GM08714 (cell line): ENCODE data around the gene RNASE4.
"Not testable (repeated sequence)": the region's sequence is repeated elsewhere in the genome, so short reads cannot be mapped to it uniquely, and the experiment has no call there.

Experiments used
- H3K4me3 ChIP-seq: fragments of 200-500 bp; sonication (Bioruptor generic); 2 replicates; pipeline ENCODE4 v1.5.1; 2014; ENCODE audit warnings: mild to moderate bottlenecking, low read length, inconsistent platforms
- ZNF274 ChIP-seq: IDR thresholded peaks from 2 replicates; pipeline ENCODE4 v1.6.1; 2012; ENCODE audit warnings: mild to moderate bottlenecking, low read depth, low read length

RNASE4 gene

DNA sequence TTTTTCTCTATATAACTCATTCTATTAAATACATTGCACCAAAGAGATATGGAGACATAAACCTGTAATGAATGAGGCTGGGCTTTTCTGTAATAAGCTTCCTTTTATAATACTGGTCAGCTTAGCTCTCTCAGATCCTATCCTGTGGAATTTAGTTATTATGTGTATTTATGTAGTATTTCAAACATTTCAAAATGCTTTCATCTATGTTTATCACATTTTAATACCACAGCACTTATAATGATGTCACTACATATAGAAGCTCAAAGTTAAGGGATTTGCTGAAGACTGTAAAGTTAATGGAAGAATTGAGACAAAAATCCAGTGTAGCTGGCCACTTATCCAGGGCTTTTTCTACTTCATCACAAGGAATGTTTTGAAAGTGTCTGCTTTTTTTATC is 15.6 kb downstream of the RNASE4 start:
- no peak for TF ChIP-seq ZNF274
- no peak overlapping the region for H3K4me3 ChIP-seq

DNA sequence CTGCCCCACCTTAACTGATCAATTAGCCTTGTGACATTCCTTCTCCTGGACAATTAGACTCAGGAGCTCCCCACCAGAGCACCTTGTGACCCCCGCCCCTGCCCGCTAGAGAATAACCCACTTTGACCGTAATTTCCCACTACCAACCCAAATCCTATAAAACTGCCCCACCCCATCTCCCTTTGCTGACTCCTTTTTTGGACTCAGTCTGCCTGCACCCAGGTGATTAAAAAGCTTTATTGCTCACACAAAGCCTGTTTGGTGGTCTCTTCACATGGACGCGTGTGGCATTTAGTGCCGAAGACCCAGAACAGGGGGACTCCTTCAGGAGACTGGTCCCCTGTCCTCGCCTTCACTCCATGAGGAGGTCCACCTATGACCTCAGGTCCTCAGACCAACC is 16.6 kb downstream of the RNASE4 start:
- H3K4me3 ChIP-seq: not testable (repeated sequence)

DNA sequence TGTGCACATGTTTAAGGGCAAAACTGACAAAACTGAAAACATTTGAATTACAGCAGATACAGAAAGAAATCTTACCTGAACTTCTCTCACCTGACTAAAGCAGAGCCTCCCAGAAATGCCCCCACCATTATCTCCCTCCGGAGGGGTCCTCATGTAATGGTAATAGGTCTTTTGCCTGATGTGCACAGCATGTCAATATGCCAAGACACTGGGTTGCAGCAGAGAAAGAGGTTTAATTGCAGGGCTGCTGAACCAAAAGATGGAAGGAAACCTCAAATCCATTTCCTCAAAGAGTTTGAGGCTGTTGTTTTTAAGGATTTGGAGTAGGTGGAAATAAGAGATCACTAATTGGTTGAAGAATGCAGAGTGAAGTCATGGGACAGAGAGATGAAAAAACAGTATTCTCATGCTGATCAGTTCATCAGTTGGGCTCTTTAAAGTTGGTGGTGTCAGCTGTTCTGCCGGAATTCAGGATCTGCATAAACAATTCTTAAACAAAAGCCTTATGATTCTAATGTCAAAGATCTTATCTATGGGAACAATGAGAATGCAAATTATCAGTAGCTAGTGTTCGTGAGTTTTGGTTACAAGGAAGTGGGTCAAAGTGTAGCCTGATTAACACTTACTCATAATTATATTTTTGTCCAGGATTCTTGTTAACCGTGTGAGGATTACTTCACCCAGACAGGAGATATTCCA is 22.4 kb downstream of the RNASE4 start:
- no peak for TF ChIP-seq ZNF274
- H3K4me3 ChIP-seq: no peak overlapping the region

DNA sequence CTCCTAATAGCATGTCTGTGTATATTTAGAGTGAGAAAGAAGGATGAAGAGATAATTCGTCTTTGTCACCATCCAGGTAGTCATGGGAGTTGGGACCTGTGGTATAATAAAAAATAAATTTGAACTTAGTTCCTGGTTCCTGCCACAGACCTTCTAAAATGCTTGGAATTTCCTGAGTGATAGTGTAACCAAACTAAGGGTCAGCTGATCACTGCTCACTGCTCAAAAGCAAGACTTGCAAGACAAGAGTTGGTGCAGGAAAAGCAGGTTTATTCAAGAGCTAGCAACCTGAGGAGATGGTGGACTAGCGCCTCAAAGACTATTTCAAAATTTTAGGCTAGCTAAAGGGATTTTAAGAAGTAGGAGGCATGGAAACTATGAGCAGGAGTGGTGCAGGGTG is 23.3 kb downstream of the RNASE4 start:
- TF ChIP-seq ZNF274: no peak
- H3K4me3 ChIP-seq: no peak overlapping the region

DNA sequence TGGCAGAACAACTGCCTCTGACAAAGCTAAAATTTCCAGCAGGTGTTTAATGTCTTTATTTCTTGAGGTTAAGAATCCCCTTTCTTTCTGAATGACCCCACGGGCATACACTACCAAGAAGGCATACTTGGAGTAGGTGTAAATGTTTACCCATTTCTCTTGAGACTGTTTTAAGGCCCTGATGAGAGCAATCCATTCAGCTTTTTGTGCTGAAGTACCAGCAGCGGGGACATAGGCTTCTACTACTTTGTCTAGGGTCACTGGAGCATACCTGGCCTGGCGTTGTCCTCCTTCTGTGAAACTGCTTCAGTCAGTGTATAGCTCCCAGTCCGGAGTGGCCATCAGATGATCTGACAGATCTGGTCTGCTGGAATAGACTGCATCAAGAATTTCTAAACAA is 26.9 kb downstream of the RNASE4 start:
- no peak for TF ChIP-seq ZNF274
- H3K4me3 ChIP-seq: no peak overlapping the region

DNA sequence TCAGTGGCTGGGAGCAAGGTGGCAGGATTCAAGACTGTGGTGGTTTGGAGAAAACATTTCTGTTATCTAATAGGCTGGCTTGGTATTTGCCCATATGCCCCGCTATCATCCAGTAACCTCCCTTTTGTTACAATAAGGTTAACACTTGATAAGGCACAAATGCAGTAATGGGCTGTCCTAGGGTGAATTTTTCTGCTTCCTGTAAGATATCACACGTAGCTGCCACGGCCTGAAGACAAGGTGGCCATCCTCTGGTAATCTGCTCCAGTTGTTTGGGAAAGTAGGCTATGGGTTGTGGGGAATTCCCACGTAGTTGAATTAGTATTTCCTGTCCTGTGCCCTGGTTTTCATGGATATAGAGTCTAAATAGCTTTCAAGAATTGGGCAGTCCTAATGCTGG is 27.3 kb downstream of the RNASE4 start:
- no peak overlapping the region for H3K4me3 ChIP-seq
- no peak for TF ChIP-seq ZNF274

DNA sequence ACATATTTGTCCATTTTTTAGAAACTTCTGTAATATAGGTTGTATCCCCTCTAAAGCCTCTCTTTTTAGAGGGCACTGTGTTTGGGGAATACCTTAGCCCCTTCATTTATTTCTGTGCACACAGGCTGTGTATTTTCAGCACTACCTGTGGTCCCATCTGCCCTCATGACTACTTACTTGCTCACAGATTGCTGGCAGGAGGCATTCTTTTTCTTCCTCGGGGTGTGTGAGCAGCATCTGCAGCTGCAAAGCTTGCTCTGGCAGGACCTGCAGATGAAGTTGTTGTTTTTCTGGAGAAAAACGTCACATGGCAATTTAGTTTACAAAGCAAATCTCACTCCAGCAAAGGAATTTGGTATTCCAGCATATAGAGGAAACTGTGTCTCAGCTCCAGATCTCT is 28.5 kb downstream of the RNASE4 start:
- no peak overlapping the region for H3K4me3 ChIP-seq
- TF ChIP-seq ZNF274: no peak

DNA sequence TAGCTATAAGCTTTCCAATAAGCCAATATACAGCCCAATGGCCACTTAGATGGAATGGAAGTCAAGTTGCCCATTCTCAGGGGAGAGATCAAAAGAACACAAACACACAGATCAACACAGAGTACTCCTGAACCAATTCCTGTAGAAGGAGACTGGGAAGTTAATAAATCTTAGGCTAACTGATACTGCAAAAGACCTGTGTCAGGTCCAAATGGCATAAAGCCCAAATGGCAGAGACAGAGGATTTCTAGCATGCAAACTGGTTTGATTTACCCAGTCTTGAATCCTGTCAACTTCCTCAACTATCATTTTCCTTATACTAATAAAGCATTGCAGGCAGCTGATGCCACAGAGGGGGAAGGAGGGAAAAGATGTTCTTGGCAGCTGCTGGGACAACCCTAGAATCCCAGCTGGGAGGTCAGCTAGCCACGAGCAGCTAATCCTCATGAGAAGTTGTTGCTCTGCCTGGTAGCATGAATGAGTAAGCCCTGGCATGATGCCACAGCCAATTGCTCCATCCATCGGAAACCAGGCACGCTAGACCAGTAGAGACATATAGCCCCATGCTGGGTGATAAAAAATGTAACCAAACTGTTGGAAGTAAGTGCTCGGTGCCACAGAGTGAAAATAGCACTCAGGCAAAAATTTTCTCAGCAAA is 30.4 kb downstream of the RNASE4 start:
- H3K4me3 ChIP-seq: no peak overlapping the region
- TF ChIP-seq ZNF274: no peak

DNA sequence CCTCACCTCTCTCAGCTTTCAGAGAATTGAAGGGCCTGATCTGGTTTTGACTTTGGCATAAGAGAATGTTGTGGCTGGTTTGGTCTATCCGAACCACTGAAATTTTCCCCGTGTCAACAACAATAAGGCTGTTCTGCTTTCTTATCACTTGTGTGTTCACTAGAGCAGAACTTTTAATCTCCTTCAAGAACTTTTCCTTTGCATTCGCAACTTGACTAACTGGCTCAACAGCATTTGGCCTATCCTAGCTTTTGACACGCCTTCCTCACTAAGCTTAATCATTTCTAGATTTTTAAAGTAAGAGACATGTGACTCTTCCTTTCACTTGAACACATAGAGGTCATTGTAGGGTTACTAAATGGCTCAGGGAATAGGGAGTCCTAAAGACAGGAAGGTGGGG is 35.4 kb downstream of the RNASE4 start:
- H3K4me3 ChIP-seq: no peak overlapping the region
- TF ChIP-seq ZNF274: no peak

DNA sequence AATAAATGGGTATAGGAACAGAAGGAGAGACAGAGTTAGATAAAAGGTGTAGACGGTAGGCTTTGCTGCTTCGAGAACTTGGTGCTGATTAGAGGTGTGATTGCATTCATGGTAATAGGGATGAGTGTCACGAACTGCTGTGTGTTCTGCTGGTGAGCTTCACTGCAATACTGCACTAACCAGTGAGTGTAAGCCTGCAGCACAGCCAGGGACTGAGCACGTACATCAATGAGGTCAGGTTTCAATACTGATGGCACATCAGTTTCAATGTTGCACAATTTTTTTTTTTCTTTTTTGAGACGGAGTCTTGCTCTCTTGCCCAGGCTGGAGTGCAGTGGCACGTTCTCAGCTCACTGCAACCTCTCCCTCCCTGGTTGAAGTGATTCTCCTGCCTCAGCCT is 36.4 kb downstream of the RNASE4 start:
- TF ChIP-seq ZNF274: no peak
- no peak overlapping the region for H3K4me3 ChIP-seq

DNA sequence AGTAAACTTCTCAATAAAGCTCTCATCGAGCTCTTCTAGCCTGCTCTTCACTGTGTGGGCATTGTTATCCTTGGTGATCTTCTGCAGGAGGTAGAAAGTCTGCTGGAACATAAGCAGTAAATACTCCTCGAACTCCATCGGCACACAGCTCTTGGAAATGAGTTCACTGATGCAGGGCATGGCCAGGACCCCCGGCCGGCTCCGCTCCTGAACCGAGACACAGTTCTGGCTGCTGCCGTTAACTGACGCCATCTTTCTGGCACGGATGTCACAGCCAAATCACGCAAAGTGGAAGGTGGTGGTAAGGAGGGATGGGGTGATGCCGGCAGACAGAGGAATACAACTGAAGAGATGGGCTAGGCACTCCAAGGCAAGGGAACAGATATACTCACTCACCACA is 37.7 kb downstream of the RNASE4 start:
- TF ChIP-seq ZNF274: no peak

DNA sequence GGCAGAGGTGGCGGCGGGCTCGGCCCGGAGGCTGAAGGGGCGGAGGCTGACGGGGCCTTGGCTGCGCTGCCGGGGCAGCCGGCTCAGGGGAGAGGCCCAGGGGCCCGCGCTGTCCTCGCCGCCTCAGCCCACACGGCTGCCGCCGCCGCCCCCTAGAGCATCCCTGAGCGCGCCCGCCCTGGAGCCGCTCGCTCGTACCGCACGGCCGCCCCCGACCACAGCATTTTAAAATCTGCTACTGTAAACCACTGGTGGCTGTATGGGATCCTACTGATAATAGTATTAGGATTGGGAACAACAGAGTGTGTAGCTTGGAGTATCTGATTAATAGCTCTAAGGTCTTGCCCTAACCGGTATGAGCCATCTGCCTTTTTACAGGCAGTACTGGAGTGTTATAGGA is 39.1 kb downstream of the RNASE4 start:
- H3K4me3 ChIP-seq: no peak overlapping the region
- TF ChIP-seq ZNF274: no peak

More for the DNA sequence above, 37.7 kb downstream of the RNASE4 start:
- no peak overlapping the region for H3K4me3 ChIP-seq

DNA sequence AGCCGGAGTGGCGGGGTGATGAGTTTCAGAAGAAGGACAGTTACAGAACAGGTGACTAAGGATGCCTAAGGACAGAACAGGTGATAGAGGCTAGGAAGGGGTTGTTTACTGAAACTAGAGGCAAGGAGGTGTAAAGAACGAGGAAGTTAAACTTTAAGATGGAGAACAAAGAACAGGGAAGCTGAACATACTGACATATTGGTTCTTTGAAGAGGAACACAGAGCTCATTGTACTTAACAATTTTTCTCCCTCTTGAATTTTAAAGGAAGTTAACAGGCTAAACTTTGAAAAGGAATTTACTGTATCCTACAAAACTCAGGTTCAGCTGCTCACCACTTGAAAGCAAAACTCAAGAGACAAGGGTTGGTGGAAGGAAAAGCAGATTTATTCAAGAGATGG is 41.8 kb downstream of the RNASE4 start:
- not testable (repeated sequence) for H3K4me3 ChIP-seq

DNA sequence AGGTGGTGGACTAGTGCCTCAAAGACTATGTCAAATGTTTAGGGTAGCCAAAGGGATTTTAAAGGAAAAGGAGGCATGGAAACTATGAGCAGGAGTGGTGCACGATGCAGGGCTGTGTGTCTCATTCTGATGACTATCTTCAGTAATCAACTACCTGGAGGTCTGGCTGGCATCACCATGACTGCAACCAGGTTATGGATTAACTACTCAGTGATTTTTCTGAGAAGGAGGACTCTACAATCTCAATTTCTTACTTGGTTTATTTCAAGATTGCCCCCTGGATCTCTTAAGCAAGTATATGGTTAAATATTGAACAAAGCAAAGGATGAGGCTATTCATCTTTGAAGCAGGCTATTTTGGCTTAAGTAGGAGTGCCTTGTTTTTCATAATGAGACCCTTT is 42.2 kb downstream of the RNASE4 start:
- no peak overlapping the region for H3K4me3 ChIP-seq
- TF ChIP-seq ZNF274: no peak

DNA sequence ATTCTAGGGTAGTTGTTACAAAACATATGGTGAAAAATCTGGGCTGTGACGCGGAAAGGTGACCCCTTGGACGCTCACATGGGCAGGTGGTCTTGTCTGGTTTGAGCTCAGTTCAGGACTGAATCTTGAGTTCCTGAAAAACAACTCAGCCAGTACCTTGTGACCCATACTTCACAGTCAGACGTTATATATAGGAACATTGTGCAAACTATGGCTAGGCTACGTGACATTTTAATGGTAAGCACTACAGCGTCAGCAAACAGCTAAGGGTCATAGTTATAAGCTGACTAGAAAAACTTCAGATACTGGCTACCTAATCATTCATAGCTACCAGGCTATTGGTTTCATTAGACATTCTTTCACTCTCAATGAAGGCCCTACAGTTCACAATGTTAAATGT is 46.5 kb downstream of the RNASE4 start:
- no peak for TF ChIP-seq ZNF274
- no peak overlapping the region for H3K4me3 ChIP-seq

DNA sequence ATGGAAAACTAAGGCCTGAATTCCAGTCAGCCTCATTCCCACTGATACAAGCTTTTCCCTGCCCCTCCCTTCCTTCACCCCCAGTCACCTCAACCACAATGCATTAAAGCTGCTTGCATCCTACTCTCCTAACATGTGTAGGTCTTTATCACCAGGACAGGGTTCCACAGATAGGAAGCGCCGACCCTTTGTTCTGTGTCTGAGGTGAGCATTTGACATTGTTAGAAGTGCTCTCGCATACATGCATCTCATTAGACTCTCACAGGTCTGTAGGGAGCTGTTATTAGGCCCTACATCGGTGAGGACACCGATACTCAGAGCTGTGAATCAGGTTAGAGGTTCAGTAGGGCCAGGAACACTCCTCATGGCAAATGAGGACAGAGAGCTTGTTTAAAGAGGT is 48.1 kb downstream of the RNASE4 start:
- no peak for TF ChIP-seq ZNF274
- no peak overlapping the region for H3K4me3 ChIP-seq
